K562 (cell line): ENCODE data around the gene ASPG.

Experiments
- CTCF ChIP-seq, 3 experiments: IDR thresholded peaks in 2 of 3; conservative IDR thresholded peaks in 1 of 3; 2 replicates each; pipeline ENCODE4 v1.5.1; 2011 to 2012; ENCODE audit warnings: low read length in 3 of 3, mild to moderate bottlenecking in 3 of 3, control low read depth in 2 of 3, improper control_type of control experiment in 1 of 3, inconsistent platforms in 1 of 3, low read depth in 1 of 3, mixed read lengths in 1 of 3, moderate library complexity in 1 of 3; ENCODE audit not compliant: insufficient read depth in 2 of 3
- SP1 ChIP-seq: sonication (generic); formaldehyde crosslinking; IDR thresholded peaks from 2 replicates; pipeline ENCODE4 v1.8.1; 2022; ENCODE audit warnings: mild to moderate bottlenecking, missing genetic modification reagents

- TF ChIP-seq CTCF (IDR thresholded peaks at IDR 0.05 in 2 of 3, conservative IDR thresholded peaks at IDR 0.05 in 1 of 3; ENCODE audit: insufficient read depth in 2 of 3, low read depth in 1 of 3, low read length in 3 of 3) (no peak), SP1 (CRISPR knock-in tag) (no peak)
Observed at GRCh38 chr14:104151566-104152245, 66.2 kb downstream of the ASPG start.
